GM12878 (cell line): ENCODE measurements around the gene DCST1.

Source experiments
- EGR1 ChIP-seq, 2 experiments: IDR thresholded peaks; 1 replicate in 1 of 2; 2 replicates in 1 of 2; pipeline ENCODE4 v1.6.1; 2011 to 2012; ENCODE audit warnings: low read depth in 2 of 2, low read length in 2 of 2, borderline replicate concordance in 1 of 2, mild to moderate bottlenecking in 1 of 2, moderate library complexity in 1 of 2
- EP300 ChIP-seq, 2 experiments: fragments of 150-350 bp in 1 of 2; IDR thresholded peaks; 2 replicates each; pipeline ENCODE4 v1.6.1; 2011 to 2012; ENCODE audit warnings: low read depth in 2 of 2, low read length in 2 of 2, borderline replicate concordance in 1 of 2, improper control_type of control experiment in 1 of 2, inconsistent platforms in 1 of 2; ENCODE audit not compliant: control insufficient read depth in 1 of 2
- MXI1 ChIP-seq: fragments of 150-350 bp; IDR thresholded peaks from 2 replicates; pipeline ENCODE4 v1.6.1; 2011; ENCODE audit warnings: low read depth, mild to moderate bottlenecking, inconsistent platforms, low read length, improper control_type of control experiment
- NFYB ChIP-seq: IDR thresholded peaks from 2 replicates; pipeline ENCODE4 v1.6.1; 2011; ENCODE audit warnings: low read depth, mild to moderate bottlenecking, low read length, improper control_type of control experiment, moderate library complexity; ENCODE audit not compliant: insufficient read depth
- NR2C2 ChIP-seq: IDR thresholded peaks from 2 replicates; pipeline ENCODE4 v1.6.1; 2011; ENCODE audit warnings: borderline replicate concordance, low read depth; ENCODE audit not compliant: control insufficient read depth, insufficient read length
- SMC3 ChIP-seq: IDR thresholded peaks from 2 replicates; pipeline ENCODE4 v1.6.1; 2011; ENCODE audit warnings: low read length, improper control_type of control experiment, borderline replicate concordance
- SUZ12 ChIP-seq: fragments of 200-600 bp; sonication (generic); IDR thresholded peaks from one replicate; pipeline ENCODE4 v1.6.1; 2018; ENCODE audit warnings: antibody characterized with exemption, mild to moderate bottlenecking; ENCODE audit not compliant: unreplicated experiment
- ZSCAN29 ChIP-seq: fragments of 450-650 bp; IDR thresholded peaks from 2 replicates; pipeline ENCODE4 v1.6.1; 2017; ENCODE audit warnings: mild to moderate bottlenecking, moderate library complexity
- TF ChIP-seq, protein P1 (sequence below), 3 experiments: IDR thresholded peaks in 2 of 3; conservative IDR thresholded peaks in 1 of 3; 2 replicates each; pipeline ENCODE4 v1.5.1; 2011; ENCODE audit warnings: low read depth in 3 of 3, low read length in 3 of 3, mild to moderate bottlenecking in 3 of 3, control low read depth in 2 of 3, moderate library complexity in 2 of 3, inconsistent platforms in 1 of 3, mixed read lengths in 1 of 3; ENCODE audit not compliant: control insufficient read depth in 2 of 3, insufficient read depth in 1 of 3; ENCODE audit errors: extremely low read depth in 1 of 3

DNA sequence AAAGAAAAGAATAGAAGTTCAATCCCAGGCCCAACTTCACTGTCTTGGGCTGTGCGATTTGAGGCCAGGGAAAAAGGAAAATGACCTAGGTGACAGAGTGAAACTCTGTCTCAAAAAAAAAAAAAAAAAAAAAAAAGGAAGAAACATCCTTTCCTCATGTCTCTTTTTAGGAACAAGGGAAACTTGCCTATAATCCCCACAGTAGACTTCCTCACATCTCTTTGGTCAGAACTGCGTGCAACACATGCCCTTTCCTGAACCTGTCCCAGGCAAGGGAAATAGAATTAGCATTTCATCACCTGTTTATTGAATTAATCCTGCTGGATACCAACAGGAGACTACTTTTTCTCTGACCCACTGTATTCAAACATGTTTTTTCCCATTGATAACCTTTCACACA is 2.3 kb downstream of the DCST1 start:
- TF ChIP-seq NFYB (no peak), SMC3 (no peak), EP300 (IDR thresholded peaks at IDR 0.05; ENCODE audit: borderline replicate concordance in 1 of 2, control insufficient read depth in 1 of 2, low read depth in 2 of 2, low read length in 2 of 2) (no peak), EGR1 (IDR thresholded peaks at IDR 0.05; ENCODE audit: borderline replicate concordance in 1 of 2, low read depth in 2 of 2, low read length in 2 of 2) (no peak), NR2C2 (no peak), MXI1 (no peak), ZSCAN29 (no peak), SUZ12 (no peak)
- TF ChIP-seq, protein P1, sequence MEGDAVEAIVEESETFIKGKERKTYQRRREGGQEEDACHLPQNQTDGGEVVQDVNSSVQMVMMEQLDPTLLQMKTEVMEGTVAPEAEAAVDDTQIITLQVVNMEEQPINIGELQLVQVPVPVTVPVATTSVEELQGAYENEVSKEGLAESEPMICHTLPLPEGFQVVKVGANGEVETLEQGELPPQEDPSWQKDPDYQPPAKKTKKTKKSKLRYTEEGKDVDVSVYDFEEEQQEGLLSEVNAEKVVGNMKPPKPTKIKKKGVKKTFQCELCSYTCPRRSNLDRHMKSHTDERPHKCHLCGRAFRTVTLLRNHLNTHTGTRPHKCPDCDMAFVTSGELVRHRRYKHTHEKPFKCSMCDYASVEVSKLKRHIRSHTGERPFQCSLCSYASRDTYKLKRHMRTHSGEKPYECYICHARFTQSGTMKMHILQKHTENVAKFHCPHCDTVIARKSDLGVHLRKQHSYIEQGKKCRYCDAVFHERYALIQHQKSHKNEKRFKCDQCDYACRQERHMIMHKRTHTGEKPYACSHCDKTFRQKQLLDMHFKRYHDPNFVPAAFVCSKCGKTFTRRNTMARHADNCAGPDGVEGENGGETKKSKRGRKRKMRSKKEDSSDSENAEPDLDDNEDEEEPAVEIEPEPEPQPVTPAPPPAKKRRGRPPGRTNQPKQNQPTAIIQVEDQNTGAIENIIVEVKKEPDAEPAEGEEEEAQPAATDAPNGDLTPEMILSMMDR (IDR thresholded peaks at IDR 0.05 in 2 of 3, conservative IDR thresholded peaks at IDR 0.05 in 1 of 3; ENCODE audit: control insufficient read depth in 2 of 3, extremely low read depth in 1 of 3, insufficient read depth in 1 of 3, low read depth in 3 of 3, low read length in 3 of 3): no peak
